GM18951 (cell line): ENCODE data around the gene KSR1.

ENCODE experiments used
- POLR2A ChIP-seq: IDR thresholded peaks from 4 replicates; pipeline ENCODE4 v1.6.1; 2011; ENCODE audit warnings: mild to moderate bottlenecking; ENCODE audit not compliant: insufficient read length, insufficient read depth; ENCODE audit errors: extremely low read depth
- in situ Hi-C: fragments of 300-500 bp; cut with MboI; formaldehyde crosslinking; loops from one replicate; pipeline ENCODE4 v1.12.0; 2022; ENCODE audit warnings: low sequenced_read_pairs, mixed read lengths, inconsistent platforms; ENCODE audit not compliant: unreplicated experiment

Gene KSR1

DNA sequence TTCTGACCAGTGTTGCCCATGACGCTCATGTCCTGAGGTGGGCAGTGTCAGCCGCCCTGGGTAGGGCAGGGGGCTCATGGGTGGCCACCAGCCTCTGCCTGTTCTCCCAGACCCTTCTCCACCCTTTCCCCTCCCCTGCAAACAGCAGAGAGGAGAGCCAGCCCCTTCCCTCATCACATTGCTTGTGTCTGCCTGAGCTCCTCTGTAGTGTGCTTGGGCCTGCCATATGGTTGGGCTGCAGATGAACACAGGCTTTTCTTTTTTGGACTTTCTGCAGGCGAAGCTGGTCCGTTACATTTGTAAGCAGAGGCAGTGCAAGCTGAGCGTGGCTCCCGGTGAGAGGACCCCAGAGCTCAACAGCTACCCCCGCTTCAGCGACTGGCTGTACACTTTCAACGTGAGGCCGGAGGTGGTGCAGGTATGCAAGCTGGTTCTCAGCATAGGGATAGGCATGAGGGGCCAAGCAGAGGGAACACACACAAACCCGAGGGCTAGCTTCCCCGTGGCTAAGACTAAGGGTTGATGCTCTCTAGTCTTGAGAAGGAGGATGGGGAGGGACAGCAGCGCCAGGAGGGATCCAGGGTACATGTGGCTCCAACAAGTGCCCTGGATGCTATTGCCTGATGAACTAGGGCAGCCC lies 94.2 kb downstream of the KSR1 start:
- in situ Hi-C loops, result no loop called here
- TF ChIP-seq POLR2A, result no peak

DNA sequence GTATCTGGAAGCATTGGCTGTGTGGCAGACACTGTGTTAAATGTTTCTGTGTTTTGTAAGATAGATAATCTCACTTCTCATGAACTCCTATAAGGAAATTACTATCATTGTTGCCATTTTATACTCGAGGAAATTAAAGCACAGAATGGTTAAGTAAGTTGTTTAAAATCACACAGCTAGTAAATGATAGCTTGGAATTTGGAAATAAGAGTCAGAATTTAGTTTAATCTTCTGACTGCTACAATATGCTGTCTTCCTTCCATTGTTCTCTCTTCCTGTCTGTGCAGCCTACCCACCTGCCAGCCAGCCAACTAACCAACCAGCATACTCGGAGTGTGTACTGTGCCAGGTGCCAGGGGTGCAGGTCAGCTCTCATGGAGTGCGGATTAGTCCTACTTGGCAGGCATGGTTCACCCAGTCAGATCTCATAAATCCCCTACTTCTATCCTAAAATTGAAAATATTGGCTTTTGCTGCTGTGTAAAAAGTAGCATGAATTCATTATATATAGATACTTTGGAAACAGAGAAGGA lies 94.8 kb downstream of the KSR1 start:
- no peak for TF ChIP-seq POLR2A
- in situ Hi-C loops, result no loop called here

DNA sequence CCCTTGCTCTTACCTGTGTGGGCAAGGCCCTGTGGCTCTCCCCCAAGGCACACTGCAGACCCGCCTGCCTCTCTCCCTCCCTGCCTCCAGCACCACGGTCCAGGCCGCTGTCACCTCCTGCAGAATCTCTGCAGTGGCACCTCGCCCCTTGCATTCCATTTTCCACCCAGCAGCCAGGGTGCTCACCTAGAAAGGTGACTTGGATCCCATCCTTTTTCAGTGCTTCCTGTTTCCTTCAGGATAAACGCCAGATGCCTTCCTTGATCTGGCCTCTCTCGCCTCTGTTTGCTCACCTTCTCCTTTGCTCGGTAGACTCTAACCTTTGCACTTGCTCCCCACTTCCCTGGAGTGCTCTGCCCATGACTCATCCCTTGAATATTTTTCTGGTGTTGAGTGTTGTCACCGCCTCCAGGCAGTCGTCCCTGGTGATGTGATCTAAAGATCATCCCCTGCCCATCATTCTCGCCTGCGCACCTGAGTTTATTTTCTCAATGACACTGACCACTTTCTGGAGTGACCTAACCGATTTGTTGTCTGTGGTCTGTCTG lies 95.5 kb downstream of the KSR1 start:
- in situ Hi-C loops, result no loop called here
- TF ChIP-seq POLR2A, result no peak

DNA sequence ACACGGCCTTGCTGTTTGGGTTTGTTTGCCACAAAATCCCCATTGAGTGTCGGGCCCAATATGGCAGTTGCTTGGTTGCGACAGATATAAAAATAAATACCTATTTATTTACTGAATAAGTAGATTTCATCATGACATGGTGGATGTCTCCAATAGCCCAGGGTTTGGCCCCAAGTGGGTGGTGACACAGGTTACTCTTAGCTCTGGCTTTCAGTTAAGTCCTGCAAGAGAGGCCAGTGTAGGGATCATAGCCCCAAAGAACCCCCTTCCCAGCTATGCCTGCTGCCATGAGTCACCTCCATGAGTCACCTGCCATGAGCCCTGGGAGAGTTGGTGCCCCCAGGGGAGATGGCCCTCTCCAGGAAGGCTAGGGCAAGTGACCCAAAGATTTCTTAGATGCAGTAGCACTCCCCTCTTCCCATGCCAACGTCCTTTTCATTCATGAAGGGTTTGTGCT lies 96.1 kb downstream of the KSR1 start:
- TF ChIP-seq POLR2A, result no peak
- in situ Hi-C loops, result no loop called here

DNA sequence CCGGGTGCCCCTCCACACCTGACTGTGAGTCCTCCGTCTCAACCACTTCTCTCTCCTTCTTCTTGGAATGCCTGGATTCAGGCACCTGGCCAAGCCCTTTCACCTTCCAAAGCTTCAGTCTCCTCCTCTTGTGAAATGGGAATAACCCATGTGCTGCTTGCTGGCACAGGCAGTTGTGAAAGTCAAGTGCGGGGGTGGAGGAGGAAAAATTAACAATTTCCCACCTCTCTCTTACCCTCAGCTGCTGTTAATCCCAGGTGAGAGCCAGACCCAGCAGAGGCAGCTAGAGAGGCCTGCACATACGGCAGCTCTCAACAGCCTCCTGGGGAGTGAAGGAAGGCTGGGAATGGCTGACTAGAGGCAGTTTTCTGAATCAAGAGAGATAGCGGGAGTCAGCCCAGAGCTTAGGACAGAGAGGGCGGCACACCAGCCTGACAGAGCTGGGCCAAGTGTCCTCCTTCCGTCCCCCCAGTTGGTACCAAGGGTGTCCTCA lies 96.8 kb downstream of the KSR1 start:
- in situ Hi-C loops, result no loop called here
- no peak for TF ChIP-seq POLR2A

DNA sequence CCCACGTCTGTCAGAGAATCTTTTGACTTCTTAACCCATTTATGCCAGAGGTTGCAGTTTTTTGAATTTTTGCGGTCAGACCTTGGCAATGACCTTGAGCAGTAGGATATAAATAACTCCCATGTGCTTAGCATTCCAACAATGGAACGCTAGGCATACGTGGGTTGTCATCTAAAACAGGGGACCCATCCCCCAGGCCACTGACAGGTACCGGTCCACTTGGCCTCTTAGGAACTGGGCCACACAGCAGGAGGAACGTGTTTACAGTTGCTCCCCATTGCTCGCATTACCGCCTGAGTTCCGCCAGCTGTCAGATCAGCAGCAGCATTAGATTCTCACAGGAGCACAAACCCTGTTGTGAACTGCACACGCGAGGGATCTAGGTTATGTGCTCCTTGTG lies 97.9 kb downstream of the KSR1 start:
- in situ Hi-C loops, result no loop called here
- no peak for TF ChIP-seq POLR2A

DNA sequence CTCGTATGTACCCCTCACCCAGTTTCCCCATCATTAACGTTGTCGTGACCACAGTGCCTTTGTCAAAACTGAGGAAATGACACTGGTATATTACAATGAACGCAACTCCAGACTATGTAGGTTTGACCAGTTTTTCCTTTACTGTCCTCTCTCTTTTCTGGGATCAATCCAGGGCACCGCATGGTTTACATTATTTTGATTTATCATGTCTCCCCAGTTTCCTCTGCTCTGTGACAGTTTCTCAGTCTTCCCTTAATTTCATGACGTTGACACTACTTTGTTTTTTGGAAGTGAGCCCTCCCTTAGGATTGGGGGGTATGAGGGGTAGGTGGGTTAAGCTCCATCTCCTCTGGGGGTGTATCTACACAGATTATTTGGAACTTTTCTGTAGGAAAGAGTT lies 98.7 kb downstream of the KSR1 start:
- no peak for TF ChIP-seq POLR2A
- in situ Hi-C loops, result no loop called here

DNA sequence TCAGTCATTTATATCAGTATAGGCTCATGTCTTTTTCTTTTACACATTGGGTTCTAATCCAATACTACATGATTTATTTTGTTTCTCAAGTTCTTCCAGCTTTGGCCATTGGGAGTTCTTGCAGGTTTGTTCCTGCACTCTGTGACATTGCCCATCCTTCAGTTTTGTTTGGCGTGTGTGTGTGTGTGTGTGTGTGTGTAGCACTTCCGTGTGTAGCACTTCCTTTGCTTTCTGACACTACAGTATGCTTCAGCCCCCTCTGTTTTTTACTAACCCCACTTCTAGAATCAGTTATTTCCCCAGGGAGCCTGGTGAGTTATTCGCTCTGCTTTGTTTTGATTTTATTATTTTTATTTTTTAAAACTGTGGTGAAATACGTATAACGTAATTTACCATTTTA lies 99.1 kb downstream of the KSR1 start:
- no peak for TF ChIP-seq POLR2A
- in situ Hi-C loops, result no loop called here

DNA sequence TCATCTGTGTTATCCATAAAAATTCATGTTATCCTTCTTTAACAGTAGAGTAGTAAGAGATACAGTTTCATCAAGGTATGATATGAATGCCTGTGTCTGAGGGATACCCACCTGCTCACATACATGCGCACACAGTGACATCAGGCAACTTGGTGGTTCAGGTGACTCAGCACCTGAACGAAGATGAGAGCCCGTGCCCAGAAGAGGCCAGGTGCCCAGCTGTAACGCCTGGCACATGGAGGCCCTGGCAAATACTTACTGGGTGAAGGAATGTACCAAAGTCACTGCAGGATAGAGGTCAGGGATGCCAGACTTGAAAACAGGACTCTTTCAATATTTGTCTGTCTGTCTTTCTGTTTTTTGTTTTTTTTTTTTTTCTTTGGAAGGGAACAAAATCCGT lies 102.1 kb downstream of the KSR1 start:
- TF ChIP-seq POLR2A, result no peak
- in situ Hi-C loops, result no loop called here

DNA sequence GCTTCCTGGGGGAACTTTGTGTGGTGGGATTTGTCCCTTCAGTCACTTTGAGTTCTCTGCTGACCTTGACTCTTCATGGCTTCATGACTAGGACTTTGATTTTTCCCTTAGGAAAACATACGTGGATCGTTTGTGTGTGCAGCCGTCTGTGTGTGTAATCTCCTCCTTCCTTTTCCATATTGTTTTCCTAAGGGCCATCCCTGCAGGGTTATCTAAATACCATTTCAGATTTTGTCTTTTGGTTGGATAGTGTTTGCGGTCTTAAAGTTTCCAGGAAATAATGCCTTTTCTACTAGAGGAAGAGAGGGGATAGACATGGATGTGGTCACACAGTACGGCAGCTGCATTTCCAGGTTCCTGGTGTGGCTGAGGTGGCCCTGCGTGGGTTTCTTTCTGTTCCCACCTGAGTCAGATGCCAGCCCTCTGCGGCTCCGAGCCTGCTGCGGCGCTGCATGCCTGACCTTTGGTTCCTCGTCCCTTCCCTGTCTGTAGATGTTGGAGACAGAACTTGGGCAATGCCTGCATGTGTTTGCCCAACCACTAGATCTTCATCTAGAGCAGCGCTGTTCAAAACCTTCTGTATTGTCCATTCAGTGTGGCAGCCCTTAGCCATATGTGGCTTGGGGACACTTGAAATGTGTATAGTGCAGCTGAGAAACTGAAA lies 102.7 kb downstream of the KSR1 start:
- in situ Hi-C loops, result no loop called here
- TF ChIP-seq POLR2A, result no peak

DNA sequence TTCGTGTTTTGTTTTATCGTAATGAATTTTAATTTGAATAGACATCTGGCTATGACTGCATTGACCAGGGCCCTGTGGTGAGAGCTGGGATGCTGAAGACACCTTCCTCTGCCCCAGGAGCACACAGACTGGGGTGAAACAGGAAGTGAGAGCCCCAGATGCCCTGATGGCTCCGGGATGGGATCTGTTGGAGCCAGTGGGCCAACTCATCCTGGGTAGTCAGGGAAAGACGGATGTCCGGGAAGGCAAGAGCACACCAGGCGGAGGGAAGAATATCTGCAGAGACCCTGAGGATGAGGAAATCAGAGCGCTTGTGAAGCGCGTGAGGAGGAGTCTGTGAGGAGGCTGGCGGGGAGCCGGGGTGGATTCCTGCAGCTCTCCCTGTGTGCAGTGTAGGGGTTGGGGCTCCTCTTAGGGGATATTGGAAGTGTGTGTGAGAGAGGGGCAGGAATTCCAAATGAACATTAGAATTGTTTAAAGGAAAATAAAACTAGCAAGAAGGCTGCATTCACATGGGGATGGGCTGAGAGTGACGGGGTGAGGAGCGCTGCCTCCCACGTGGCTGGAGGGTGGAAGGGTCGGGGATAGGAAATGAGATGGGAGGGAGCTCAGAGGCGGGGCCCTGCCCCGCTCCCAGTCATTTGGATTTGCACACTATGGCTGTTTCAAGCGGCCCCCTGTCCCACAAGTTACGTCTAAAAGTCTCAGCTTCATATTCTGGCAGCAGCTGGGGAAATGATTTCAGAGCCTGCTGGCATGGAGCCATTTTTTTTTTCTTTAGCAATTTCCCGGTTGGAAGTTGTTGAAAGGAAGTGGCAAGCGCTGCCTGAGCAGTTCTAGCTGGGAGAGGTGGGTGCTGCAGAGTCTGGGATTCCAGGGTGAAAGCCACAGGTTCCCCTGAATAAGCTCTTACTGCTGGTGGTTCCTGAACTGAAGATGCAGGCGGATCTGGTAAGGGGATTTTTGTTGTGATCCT lies 103.5 kb downstream of the KSR1 start:
- no peak for TF ChIP-seq POLR2A
- in situ Hi-C loops, result no loop called here

DNA sequence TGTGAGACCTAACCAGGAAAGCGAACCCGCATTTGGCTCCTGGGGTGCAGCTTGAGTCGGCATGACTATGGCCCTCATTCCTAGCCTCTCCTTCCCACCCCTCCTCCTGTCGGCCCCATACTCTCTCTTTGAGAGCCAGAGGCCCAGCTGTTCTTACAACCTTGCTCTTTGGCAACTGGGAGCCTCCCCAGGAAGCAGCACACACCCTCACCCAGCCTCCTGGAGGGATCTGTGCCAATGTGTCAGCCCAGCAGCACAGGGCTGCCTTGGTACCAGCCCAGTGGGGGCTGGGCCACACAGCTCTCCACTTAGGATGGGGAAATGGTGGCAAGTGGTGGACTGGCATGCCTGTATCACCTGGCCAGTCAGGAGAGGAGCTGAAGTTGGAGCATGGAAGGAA lies 104.4 kb downstream of the KSR1 start:
- TF ChIP-seq POLR2A, result no peak
- in situ Hi-C loops, result no loop called here
